GM23338 (cell line): ENCODE measurements around the gene CD2. TPM values are rescaled to one million over a fixed set of nuclear protein-coding genes. Genes with fewer than 3 reads are reported as not detected.
A peak's percentile ranks its signal among the peaks of the same experiment; 100 is the strongest.

Experiments
- ATAC-seq: fragments of 200-7000 bp; cut with Tn5 transposase; 3 replicates; pipeline ENCODE4 v1.9.1; 2020
- DNase-seq: peaks from one replicate; pipeline ENCODE4 v3.0.0-alpha.2; 2015; ENCODE audit warnings: low spot score
- H2AFZ ChIP-seq: fragments of 200-600 bp; sonication (generic); 2 replicates; pipeline ENCODE4 v1.8.0; 2016; ENCODE audit warnings: antibody characterized with exemption, mild to moderate bottlenecking, moderate library complexity
- H3F3A ChIP-seq: fragments of 200-600 bp; sonication (generic); replicated peaks from 2 replicates; pipeline ENCODE4 v1.8.0; 2017; ENCODE audit warnings: antibody characterized with exemption, mixed run types, low read depth
- H3K27ac ChIP-seq: fragments of 200-600 bp; sonication (generic); 2 replicates; pipeline ENCODE4 v1.6.1; 2016; ENCODE audit warnings: low read depth
- H3K27me3 ChIP-seq: fragments of 200-600 bp; sonication (generic); 2 replicates; pipeline ENCODE4 v1.8.0; 2016; ENCODE audit warnings: mild to moderate bottlenecking, mixed run types, moderate library complexity; ENCODE audit not compliant: insufficient read depth
- H3K36me3 ChIP-seq: fragments of 200-600 bp; sonication (generic); 2 replicates; pipeline ENCODE4 v1.8.0; 2016; ENCODE audit warnings: mild to moderate bottlenecking; ENCODE audit not compliant: insufficient read depth
- H3K4me1 ChIP-seq: fragments of 200-600 bp; sonication (generic); 2 replicates; pipeline ENCODE4 v1.8.0; 2016; ENCODE audit warnings: mild to moderate bottlenecking, moderate library complexity; ENCODE audit not compliant: insufficient read depth
- H3K4me2 ChIP-seq: fragments of 200-600 bp; sonication (generic); 2 replicates; pipeline ENCODE4 v1.7.1; 2017; ENCODE audit warnings: mixed run types
- H3K4me3 ChIP-seq: fragments of 200-600 bp; sonication (generic); 2 replicates; pipeline ENCODE4 v1.6.1; 2016; ENCODE audit warnings: mixed run types
- H3K79me2 ChIP-seq: fragments of 200-600 bp; sonication (generic); replicated peaks from 2 replicates; pipeline ENCODE4 v1.8.0; 2017; ENCODE audit warnings: mild to moderate bottlenecking; ENCODE audit not compliant: insufficient read depth
- H3K9me2 ChIP-seq: fragments of 200-600 bp; sonication (generic); 2 replicates; pipeline ENCODE4 v1.8.0; 2017; ENCODE audit not compliant: insufficient read depth
- H4K20me1 ChIP-seq: fragments of 200-600 bp; sonication (generic); replicated peaks from 2 replicates; pipeline ENCODE4 v1.8.0; 2017; ENCODE audit warnings: mild to moderate bottlenecking; ENCODE audit not compliant: insufficient read depth
- H3K27ac Mint-ChIP-seq: 2 replicates; pipeline ENCODE4 v1.8.0; 2020; ENCODE audit warnings: inconsistent platforms, mild to moderate bottlenecking, moderate library complexity, mixed read lengths
- H3K27me3 Mint-ChIP-seq: 3 replicates; pipeline ENCODE4 v1.8.0; 2022; ENCODE audit warnings: low read depth, mild to moderate bottlenecking, moderate library complexity, mixed read lengths, inconsistent platforms; ENCODE audit not compliant: insufficient read depth, poor library complexity
- H3K36me3 Mint-ChIP-seq: 3 replicates; pipeline ENCODE4 v1.8.0; 2021; ENCODE audit warnings: low read depth, mild to moderate bottlenecking, inconsistent platforms, moderate library complexity, mixed read lengths
- H3K4me1 Mint-ChIP-seq: 3 replicates; pipeline ENCODE4 v1.8.0; 2020; ENCODE audit warnings: mild to moderate bottlenecking, inconsistent platforms, mixed read lengths
- H3K4me3 Mint-ChIP-seq: 3 replicates; pipeline ENCODE4 v1.8.0; 2021; ENCODE audit warnings: moderate library complexity, mild to moderate bottlenecking, inconsistent platforms, mixed read lengths
- H3K9me3 Mint-ChIP-seq: 3 replicates; pipeline ENCODE4 v1.8.0; 2020; ENCODE audit warnings: moderate library complexity, mild to moderate bottlenecking, inconsistent platforms, mixed read lengths
- CREB1 ChIP-seq: fragments of 250-450 bp; sonication (Bioruptor Pico); IDR thresholded peaks from 2 replicates; pipeline ENCODE4 v1.5.0; 2020; ENCODE audit warnings: low read depth, mild to moderate bottlenecking, moderate library complexity
- CTCF ChIP-seq, 2 experiments: fragments of 200-600 bp in 1 of 2; sonication (generic) in 1 of 2; conservative IDR thresholded peaks; 2 replicates each; pipeline versions ENCODE4 v1.5.1 to v1.6.1; 2016 to 2017; ENCODE audit warnings: antibody characterized with exemption in 2 of 2, low read depth in 2 of 2, mild to moderate bottlenecking in 2 of 2, moderate library complexity in 1 of 2
- EZH2 ChIP-seq: fragments of 200-600 bp; sonication (generic); IDR thresholded peaks from one replicate; pipeline ENCODE4 v1.8.0; 2017; ENCODE audit warnings: antibody characterized with exemption, mild to moderate bottlenecking, low read depth; ENCODE audit not compliant: unreplicated experiment
- JUNB ChIP-seq: IDR thresholded peaks from one replicate; pipeline ENCODE4 v1.6.1; 2016; ENCODE audit warnings: antibody characterized with exemption; ENCODE audit not compliant: unreplicated experiment
- NANOG ChIP-seq: IDR thresholded peaks from 2 replicates; pipeline ENCODE4 v1.6.1; 2016; ENCODE audit warnings: antibody characterized with exemption, borderline replicate concordance
- POLR2AphosphoS5 ChIP-seq: IDR thresholded peaks from 2 replicates; pipeline ENCODE4 v1.6.1; 2016; ENCODE audit warnings: antibody characterized with exemption, low read depth
- REST ChIP-seq: IDR thresholded peaks from one replicate; pipeline ENCODE4 v1.6.1; 2018; ENCODE audit warnings: antibody characterized with exemption; ENCODE audit not compliant: unreplicated experiment
- STAT1 ChIP-seq: IDR thresholded peaks from one replicate; pipeline ENCODE4 v1.6.1; 2016; ENCODE audit warnings: antibody characterized with exemption; ENCODE audit not compliant: unreplicated experiment
- ZNF114 ChIP-seq: fragments of 250-450 bp; sonication (Bioruptor Pico); IDR thresholded peaks from 2 replicates; pipeline ENCODE4 v1.5.0; 2020; ENCODE audit warnings: mild to moderate bottlenecking, moderate library complexity
- polyA plus RNA-seq: library from polyadenylated mRNA; unstranded; fragments of >200 nt; fragmentation: Nextera tagmentation; extraction: Ambion mirVana; gene quantifications from 2 replicates; pipeline ENCODE4 v1.2.1, GENCODE V29; 2016
- total RNA-seq: library from RNA; depleted of rRNA; stranded (reverse); fragments of >200 nt; shearing (Covaris generic); gene quantifications from 2 replicates; pipeline ENCODE4 v1.2.3, GENCODE V29; 2014
- TF ChIP-seq, protein P1 (sequence below): IDR thresholded peaks from 2 replicates; pipeline ENCODE4 v1.6.1; 2016; ENCODE audit warnings: antibody characterized with exemption
- TF ChIP-seq, protein P2 (sequence below): fragments of 250-450 bp; sonication (Bioruptor Pico); IDR thresholded peaks from 2 replicates; pipeline ENCODE4 v1.5.0; 2020; ENCODE audit warnings: mild to moderate bottlenecking, moderate library complexity

Gene CD2
- total and polyA plus RNA-seq, 2 experiments from 2014 or later: not detected

- DNase-seq: no peak
- Mint-ChIP-seq H3K36me3 (peaks cover 14% of the 10 kb centered on the region), H3K4me3 (no peak overlapping the region), H3K4me1 (no peaks in the 10 kb centered on the region), H3K9me3 (peaks cover 25% of the 10 kb centered on the region), H3K27ac (no peak overlapping the region), H3K27me3 (no peaks in the 10 kb centered on the region)
- TF ChIP-seq POLR2AphosphoS5 (no peak), ZNF114 (CRISPR knock-in tag) (no peak), EZH2 (no peak), REST (no peak), JUNB (no peak), STAT1 (no peak), CREB1 (no peak), CTCF (conservative IDR thresholded peaks at IDR 0.05; ENCODE audit: low read depth in 2 of 2) (no peak), NANOG (no peak)
- TF ChIP-seq, protein P1, sequence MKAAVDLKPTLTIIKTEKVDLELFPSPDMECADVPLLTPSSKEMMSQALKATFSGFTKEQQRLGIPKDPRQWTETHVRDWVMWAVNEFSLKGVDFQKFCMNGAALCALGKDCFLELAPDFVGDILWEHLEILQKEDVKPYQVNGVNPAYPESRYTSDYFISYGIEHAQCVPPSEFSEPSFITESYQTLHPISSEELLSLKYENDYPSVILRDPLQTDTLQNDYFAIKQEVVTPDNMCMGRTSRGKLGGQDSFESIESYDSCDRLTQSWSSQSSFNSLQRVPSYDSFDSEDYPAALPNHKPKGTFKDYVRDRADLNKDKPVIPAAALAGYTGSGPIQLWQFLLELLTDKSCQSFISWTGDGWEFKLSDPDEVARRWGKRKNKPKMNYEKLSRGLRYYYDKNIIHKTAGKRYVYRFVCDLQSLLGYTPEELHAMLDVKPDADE: no peak
- TF ChIP-seq, protein P2, sequence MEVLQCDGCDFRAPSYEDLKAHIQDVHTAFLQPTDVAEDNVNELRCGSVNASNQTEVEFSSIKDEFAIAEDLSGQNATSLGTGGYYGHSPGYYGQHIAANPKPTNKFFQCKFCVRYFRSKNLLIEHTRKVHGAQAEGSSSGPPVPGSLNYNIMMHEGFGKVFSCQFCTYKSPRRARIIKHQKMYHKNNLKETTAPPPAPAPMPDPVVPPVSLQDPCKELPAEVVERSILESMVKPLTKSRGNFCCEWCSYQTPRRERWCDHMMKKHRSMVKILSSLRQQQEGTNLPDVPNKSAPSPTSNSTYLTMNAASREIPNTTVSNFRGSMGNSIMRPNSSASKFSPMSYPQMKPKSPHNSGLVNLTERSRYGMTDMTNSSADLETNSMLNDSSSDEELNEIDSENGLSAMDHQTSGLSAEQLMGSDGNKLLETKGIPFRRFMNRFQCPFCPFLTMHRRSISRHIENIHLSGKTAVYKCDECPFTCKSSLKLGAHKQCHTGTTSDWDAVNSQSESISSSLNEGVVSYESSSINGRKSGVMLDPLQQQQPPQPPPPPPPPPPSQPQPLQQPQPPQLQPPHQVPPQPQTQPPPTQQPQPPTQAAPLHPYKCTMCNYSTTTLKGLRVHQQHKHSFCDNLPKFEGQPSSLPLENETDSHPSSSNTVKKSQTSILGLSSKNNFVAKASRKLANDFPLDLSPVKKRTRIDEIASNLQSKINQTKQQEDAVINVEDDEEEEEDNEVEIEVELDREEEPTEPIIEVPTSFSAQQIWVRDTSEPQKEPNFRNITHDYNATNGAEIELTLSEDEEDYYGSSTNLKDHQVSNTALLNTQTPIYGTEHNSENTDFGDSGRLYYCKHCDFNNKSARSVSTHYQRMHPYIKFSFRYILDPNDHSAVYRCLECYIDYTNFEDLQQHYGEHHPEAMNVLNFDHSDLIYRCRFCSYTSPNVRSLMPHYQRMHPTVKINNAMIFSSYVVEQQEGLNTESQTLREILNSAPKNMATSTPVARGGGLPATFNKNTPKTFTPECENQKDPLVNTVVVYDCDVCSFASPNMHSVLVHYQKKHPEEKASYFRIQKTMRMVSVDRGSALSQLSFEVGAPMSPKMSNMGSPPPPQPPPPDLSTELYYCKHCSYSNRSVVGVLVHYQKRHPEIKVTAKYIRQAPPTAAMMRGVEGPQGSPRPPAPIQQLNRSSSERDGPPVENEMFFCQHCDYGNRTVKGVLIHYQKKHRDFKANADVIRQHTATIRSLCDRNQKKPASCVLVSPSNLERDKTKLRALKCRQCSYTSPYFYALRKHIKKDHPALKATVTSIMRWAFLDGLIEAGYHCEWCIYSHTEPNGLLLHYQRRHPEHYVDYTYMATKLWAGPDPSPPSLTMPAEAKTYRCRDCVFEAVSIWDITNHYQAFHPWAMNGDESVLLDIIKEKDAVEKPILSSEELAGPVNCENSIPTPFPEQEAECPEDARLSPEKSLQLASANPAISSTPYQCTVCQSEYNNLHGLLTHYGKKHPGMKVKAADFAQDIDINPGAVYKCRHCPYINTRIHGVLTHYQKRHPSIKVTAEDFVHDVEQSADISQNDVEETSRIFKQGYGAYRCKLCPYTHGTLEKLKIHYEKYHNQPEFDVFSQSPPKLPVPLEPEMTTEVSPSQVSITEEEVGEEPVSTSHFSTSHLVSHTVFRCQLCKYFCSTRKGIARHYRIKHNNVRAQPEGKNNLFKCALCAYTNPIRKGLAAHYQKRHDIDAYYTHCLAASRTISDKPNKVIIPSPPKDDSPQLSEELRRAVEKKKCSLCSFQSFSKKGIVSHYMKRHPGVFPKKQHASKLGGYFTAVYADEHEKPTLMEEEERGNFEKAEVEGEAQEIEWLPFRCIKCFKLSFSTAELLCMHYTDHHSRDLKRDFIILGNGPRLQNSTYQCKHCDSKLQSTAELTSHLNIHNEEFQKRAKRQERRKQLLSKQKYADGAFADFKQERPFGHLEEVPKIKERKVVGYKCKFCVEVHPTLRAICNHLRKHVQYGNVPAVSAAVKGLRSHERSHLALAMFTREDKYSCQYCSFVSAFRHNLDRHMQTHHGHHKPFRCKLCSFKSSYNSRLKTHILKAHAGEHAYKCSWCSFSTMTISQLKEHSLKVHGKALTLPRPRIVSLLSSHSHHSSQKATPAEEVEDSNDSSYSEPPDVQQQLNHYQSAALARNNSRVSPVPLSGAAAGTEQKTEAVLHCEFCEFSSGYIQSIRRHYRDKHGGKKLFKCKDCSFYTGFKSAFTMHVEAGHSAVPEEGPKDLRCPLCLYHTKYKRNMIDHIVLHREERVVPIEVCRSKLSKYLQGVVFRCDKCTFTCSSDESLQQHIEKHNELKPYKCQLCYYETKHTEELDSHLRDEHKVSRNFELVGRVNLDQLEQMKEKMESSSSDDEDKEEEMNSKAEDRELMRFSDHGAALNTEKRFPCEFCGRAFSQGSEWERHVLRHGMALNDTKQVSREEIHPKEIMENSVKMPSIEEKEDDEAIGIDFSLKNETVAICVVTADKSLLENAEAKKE (CRISPR knock-in tag): no peak
- H3F3A ChIP-seq: no peaks in the 10 kb centered on the region
- peak overlapping the region; percentile 44; the same call in 1 of the 2 replicates for H2AFZ ChIP-seq
- no peaks in the 10 kb centered on the region for H3K4me1 ChIP-seq
- H3K36me3 ChIP-seq: peaks cover 5% of the 10 kb centered on the region; the same call in 1 of the 2 replicates
- no peak overlapping the region for H3K4me3 ChIP-seq
- H3K9me2 ChIP-seq: no peaks in the 10 kb centered on the region
- no peaks in the 10 kb centered on the region for H3K79me2 ChIP-seq
- no peaks in the 10 kb centered on the region for H4K20me1 ChIP-seq
- no peak overlapping the region for H3K4me2 ChIP-seq
- H3K27ac ChIP-seq: no peak overlapping the region
- no peaks in the 10 kb centered on the region for H3K27me3 ChIP-seq
- no peak for ATAC-seq
Observed at GRCh38 chr1:116751621-116752020, 2.6 kb upstream of the CD2 start.
